Lung (tissue), 12 donors: ENCODE measurements around the gene ACTL6A. TPM values are rescaled to one million over a fixed set of nuclear protein-coding genes. Genes with fewer than 3 reads are reported as not detected.

ENCODE experiments used
- ATAC-seq: fragments of 200-7000 bp; cut with Tn5 transposase; one replicate; pipeline ENCODE4 v1.9.1; 2020; ENCODE audit warnings: moderate number of reproducible peaks; ENCODE audit not compliant: insufficient read depth, low FRiP score
- DNase-seq, 3 donors: peaks; one replicate each; pipeline ENCODE4 v3.0.0-alpha.2; 2013 to 2017
- H3K27ac ChIP-seq, 2 donors: one replicate each; pipeline ENCODE4 v1.5.1; 2013; ENCODE audit warnings: mild to moderate bottlenecking in 2 of 2, moderate library complexity in 2 of 2, control low read depth in 1 of 2, inconsistent platforms in 1 of 2, low read depth in 1 of 2, low read length in 1 of 2
- H3K27me3 ChIP-seq, 3 donors: one replicate each; pipeline ENCODE4 v1.5.1; 2013; ENCODE audit warnings: low read length in 2 of 3; ENCODE audit not compliant: control insufficient read depth in 3 of 3, insufficient read depth in 3 of 3
- H3K36me3 ChIP-seq, 4 donors: one replicate each; pipeline ENCODE4 v1.5.1; 2013; ENCODE audit warnings: low read length in 4 of 4, mild to moderate bottlenecking in 1 of 4, moderate library complexity in 1 of 4; ENCODE audit not compliant: control insufficient read depth in 4 of 4, insufficient read depth in 4 of 4
- H3K4me1 ChIP-seq, 5 donors: one replicate each; pipeline ENCODE4 v1.5.1; 2013; ENCODE audit warnings: low read length in 5 of 5, mild to moderate bottlenecking in 2 of 5, moderate library complexity in 1 of 5; ENCODE audit not compliant: control insufficient read depth in 5 of 5, insufficient read depth in 5 of 5
- H3K4me3 ChIP-seq: one replicate; pipeline ENCODE4 v1.5.1; 2013; ENCODE audit warnings: mild to moderate bottlenecking, control low read depth, moderate library complexity
- H3K9ac ChIP-seq, 2 donors: one replicate each; pipeline ENCODE4 v1.5.1; 2013; ENCODE audit warnings: low read length in 2 of 2, control low read depth in 1 of 2; ENCODE audit not compliant: insufficient read depth in 1 of 2
- H3K9me3 ChIP-seq, 4 donors: one replicate each; pipeline ENCODE4 v1.5.1; 2013; ENCODE audit warnings: low read length in 3 of 4, mild to moderate bottlenecking in 1 of 4, moderate library complexity in 1 of 4; ENCODE audit not compliant: control insufficient read depth in 4 of 4, insufficient read depth in 3 of 4
- CTCF ChIP-seq: IDR thresholded peaks from 2 replicates; pipeline ENCODE4 v1.5.1; 2012; ENCODE audit warnings: mild to moderate bottlenecking; ENCODE audit errors: control extremely low read depth, extremely low read depth
- WGBS, 2 donors: extraction: QIAGEN DNeasy Blood & Tissue Kit; methylation state at CpG; one replicate each; pipeline ENCODE4 v1.1.7; 2013; 5-methylcytosine and 5-hydroxymethylcytosine counted together
- polyA plus RNA-seq, 2 donors: library from polyadenylated mRNA; stranded (reverse); fragments of 200-250 nt; gene quantifications; one replicate each; pipeline ENCODE4 v1.2.1, GENCODE V29; 2013
- total RNA-seq, 2 donors: library from RNA; depleted of rRNA in 1 of 2; stranded (reverse); fragments of >200 nt in 1 of 2; gene quantifications; one replicate each; pipeline ENCODE4 v1.2.1, GENCODE V29; 2014 to 2021
- donor health status: control.
- donor health status: control.
- donor health status: Bipolar disorder and iron deficiency.
- donor health status: healthy.
- donor health status: DM: yes; HTN: yes; CAD: no.

Gene ACTL6A
- total and polyA plus RNA-seq, 4 donors = 32.3 to 66.0 (median 48.3) TPM

GRCh38 chr3:179603321-179603720, 40.6 kb downstream of the ACTL6A start:
- no peak for ATAC-seq
- TF ChIP-seq CTCF = no peak
- Histone ChIP-seq H3K4me3 (no peak overlapping the region), H3K4me1 (peaks cover 0 to 9% (median 4%) of the 10 kb centered on the region in 5 donors), H3K9ac (peak overlapping the region in 1 of 2 donors; percentile 13), H3K27ac (no peak overlapping the region), H3K9me3 (no peaks in the 10 kb centered on the region), H3K27me3 (no peaks in the 10 kb centered on the region), H3K36me3 (peaks cover 8 to 29% (median 16%) of the 10 kb centered on the region in 4 donors)
- DNase-seq = no peak
- 70 to 71% methylated on average over 4 of the region's 4 CpGs for WGBS, 2 donors

- peaks cover 4 to 26% (median 12%) of the 10 kb centered on the region in 4 donors for H3K36me3 ChIP-seq
- no peaks in the 10 kb centered on the region for H3K9me3 ChIP-seq
- ATAC-seq = no peak
- H3K4me1 ChIP-seq = peaks cover 0 to 9% (median 4%) of the 10 kb centered on the region in 5 donors
- H3K9ac ChIP-seq = peak overlapping the region; percentile 96 to 98
- no peaks in the 10 kb centered on the region for H3K27me3 ChIP-seq
- peak overlapping the region; percentile 84 to 95 for H3K27ac ChIP-seq
- DNase-seq = no peak
- 0 to 1% methylated on average over 3 of the region's 3 CpGs for WGBS, 2 donors
- no peak for TF ChIP-seq CTCF
- H3K4me3 ChIP-seq = peak overlapping the region; percentile 73
Observed at GRCh38 chr3:179603831-179604230, 41.1 kb downstream of the ACTL6A start.

GRCh38 chr3:179604321-179605078, 41.8 kb downstream of the ACTL6A start, which contains the start of the genes MRPL47 and NDUFB5:
MRPL47 (minus strand) TSS chr3:179604638; CDS start chr3:179604624, 14 bp downstream.
NDUFB5 (plus strand) TSS chr3:179604794; CDS start chr3:179604816, 22 bp downstream.
- peaks cover 0 to 10% (median 6%) of the 10 kb centered on the region in 5 donors for H3K4me1 ChIP-seq
- ATAC-seq (peak; percentile 98), DNase-seq (peak; percentile 97 to 99 (median 99))
- peak within 1 kb of the TSS; percentile 80 for H3K4me3 ChIP-seq
- peak within 1 kb of the TSS; percentile 92 to 95 for H3K27ac ChIP-seq
- H3K27me3 ChIP-seq = no peaks in the 10 kb centered on the region
- peak within 1 kb of the TSS; percentile 96 to 98 for H3K9ac ChIP-seq
- WGBS, 2 donors = 0 to 1% methylated on average over 45 of the region's 45 CpGs
- TF ChIP-seq CTCF = no peak
- no peaks in the 10 kb centered on the region for H3K9me3 ChIP-seq
- H3K36me3 ChIP-seq = peaks cover 3 to 22% (median 9%) of the 10 kb centered on the region in 4 donors
